Cardiac fibroblast (primary cell): Measurements from ENCODE around the gene PIGN.

Experiments used
- DNase-seq, 2 donors: peaks; one replicate each; pipeline versions ENCODE4 v3.0.0 to v3.0.0-alpha.2; 2010; ENCODE audit warnings: low read depth in 2 of 2
- H3K4me3 ChIP-seq, 2 donors: replicated peaks in 1 of 2; 1 replicate in 1 of 2; 2 replicates in 1 of 2; pipeline ENCODE4 v1.5.1; 2011; ENCODE audit warnings: low read depth in 2 of 2, low read length in 2 of 2, mild to moderate bottlenecking in 2 of 2, moderate library complexity in 1 of 2
- TF ChIP-seq, protein P1 (sequence below): IDR thresholded peaks from one replicate; pipeline ENCODE4 v1.5.1; 2011; ENCODE audit warnings: low read depth, mild to moderate bottlenecking, low read length, inconsistent platforms

PIGN gene

DNA sequence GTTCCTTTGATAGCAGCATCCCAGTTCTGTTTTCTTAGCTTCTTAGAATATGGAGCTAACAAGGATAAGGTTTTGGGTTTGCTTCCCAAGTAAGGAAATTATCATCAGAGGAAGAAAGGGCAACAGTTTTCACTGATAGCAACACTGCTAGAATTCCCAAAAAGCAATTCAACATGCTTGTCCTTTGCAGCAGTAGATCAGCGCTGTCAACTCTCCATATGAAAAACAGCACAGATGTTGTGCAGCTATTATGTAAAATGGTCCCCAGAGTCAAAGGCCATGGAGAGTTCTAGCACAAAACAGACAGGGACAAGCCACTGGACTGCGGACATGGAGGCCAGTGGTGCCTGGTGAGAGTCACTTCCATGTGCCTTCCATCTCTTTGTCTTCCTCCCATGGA lies 158.1 kb downstream of the PIGN start:
- no peak for DNase-seq
- TF ChIP-seq, protein P1, sequence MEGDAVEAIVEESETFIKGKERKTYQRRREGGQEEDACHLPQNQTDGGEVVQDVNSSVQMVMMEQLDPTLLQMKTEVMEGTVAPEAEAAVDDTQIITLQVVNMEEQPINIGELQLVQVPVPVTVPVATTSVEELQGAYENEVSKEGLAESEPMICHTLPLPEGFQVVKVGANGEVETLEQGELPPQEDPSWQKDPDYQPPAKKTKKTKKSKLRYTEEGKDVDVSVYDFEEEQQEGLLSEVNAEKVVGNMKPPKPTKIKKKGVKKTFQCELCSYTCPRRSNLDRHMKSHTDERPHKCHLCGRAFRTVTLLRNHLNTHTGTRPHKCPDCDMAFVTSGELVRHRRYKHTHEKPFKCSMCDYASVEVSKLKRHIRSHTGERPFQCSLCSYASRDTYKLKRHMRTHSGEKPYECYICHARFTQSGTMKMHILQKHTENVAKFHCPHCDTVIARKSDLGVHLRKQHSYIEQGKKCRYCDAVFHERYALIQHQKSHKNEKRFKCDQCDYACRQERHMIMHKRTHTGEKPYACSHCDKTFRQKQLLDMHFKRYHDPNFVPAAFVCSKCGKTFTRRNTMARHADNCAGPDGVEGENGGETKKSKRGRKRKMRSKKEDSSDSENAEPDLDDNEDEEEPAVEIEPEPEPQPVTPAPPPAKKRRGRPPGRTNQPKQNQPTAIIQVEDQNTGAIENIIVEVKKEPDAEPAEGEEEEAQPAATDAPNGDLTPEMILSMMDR, result no peak

DNA sequence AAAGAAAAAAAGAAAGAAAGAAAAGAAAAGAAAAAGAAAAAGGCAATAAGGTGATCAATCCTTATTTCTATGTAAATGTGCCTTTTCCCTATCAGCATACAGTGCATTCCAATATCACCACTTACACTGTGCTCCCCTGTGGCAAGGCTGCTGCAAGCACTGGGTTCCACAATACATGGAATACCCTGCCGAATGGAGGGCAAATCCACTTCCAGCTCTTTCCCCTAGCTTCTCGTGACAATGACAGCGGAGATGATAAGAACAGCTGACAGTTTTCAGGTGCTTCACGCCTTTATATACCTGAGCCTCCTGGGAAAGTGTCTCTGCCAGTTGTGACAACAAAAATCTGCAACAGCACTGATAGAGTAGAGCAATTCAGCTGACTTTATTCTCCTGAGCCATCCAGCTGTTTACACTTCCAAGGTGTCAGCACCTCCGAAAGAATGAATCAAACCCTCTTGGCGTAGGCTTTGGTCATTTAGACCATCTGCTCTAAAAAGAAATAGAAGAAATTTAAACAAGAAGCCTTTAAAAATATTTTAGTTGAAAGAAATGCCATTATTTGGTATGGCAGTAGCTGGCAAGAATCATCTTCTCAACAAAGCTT lies 158.8 kb downstream of the PIGN start:
- no peak overlapping the region for H3K4me3 ChIP-seq
- TF ChIP-seq, protein P1, result no peak
- no peak for DNase-seq

More for the DNA sequence above, 158.1 kb downstream of the PIGN start:
- no peak overlapping the region for H3K4me3 ChIP-seq

DNA sequence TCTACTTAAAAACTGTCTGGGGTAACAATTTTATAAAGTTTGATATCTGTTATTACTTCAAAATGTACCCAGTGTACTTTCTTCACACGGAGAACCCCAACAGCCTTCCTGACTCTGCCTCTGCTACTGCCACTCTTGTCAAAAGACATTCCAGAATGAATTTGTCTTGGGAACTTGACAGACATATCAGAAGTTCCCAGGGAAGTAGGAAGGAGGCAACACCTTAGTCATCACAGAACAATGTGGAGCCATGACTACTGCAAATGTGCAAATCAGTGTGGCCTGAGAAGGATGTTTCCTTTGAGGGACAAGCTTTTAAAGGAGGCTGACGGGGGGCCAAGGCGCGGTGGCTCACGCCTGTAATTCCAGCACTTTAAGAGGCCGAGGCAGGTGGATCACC lies 160.3 kb downstream of the PIGN start:
- no peak overlapping the region for H3K4me3 ChIP-seq
- TF ChIP-seq, protein P1, result no peak
- peak; percentile 67 to 82 for DNase-seq

DNA sequence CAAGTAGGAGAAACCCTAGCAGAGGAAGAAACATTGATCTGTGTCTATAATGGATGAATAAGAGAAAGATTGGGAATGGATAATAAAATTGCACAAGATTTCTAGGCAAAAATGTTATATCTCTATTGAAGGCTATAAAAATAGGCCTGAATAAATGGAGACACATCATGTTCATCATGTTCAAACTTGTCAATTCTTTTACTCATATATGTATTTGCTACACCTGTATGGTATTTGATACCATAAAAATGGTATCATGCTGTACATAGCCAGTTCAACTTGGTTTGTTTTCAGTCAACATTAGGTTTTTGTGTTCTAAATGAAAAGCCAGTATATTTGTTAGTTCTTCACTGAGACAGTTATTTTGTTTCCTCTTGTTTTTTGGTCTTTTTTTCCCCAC lies 161.9 kb downstream of the PIGN start:
- no peak for DNase-seq
- TF ChIP-seq, protein P1, result no peak
- no peak overlapping the region for H3K4me3 ChIP-seq

DNA sequence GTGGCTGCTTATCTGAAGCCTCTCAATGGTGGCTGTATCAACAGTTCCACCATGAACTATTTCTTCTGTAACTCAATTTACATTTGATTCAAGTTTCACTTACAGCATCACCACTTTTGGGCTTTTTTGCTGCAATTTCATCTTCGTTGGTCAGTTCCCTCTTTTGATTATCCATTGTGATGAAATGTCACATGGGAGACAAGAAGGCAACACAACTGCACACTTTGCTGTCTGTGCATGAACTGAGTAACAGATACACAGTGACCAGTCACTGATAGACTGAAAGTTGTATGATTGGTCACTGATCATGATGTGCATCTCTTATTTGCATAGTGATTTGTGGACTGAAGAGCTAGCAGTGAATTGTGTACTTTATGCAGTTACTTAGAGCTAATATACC lies 163.3 kb downstream of the PIGN start:
- no peak overlapping the region for H3K4me3 ChIP-seq
- TF ChIP-seq, protein P1, result no peak
- DNase-seq, result no peak

DNA sequence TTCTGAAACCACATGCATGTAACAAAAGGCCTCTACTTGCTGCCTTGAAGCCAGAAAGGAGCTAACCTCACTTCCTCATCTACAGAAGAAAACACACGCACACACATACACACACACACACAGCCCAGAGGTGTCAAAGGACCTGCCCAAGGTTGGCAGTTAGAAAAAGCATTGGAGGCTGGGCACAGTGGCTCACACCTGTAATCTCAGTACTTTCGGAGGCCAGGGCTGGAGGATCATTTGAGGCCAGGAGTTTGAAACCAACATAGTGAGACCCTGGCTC lies 168.2 kb downstream of the PIGN start:
- no peak overlapping the region for H3K4me3 ChIP-seq
- TF ChIP-seq, protein P1, result no peak
- no peak for DNase-seq
